ENCODE results near the gene CFAP57.

- TF ChIP-seq SUZ12 (IDR thresholded peaks at IDR 0.05) (no peak), ARNT (IDR thresholded peaks at IDR 0.05) (no peak), SP1 (IDR thresholded peaks at IDR 0.05) (no peak), TARDBP (IDR thresholded peaks at IDR 0.05) (no peak)
Measured at GRCh38 chr1:43135857-43136781, 36.0 kb upstream of the CFAP57 start.
